AG10803 (cell line): ENCODE measurements around the gene UBE3C.
"Not testable (repeated sequence)": the region's sequence is repeated elsewhere in the genome, so short reads cannot be mapped to it uniquely, and the experiment has no call there.

Experiments
- DNase-seq: peaks from one replicate; pipeline ENCODE4 v3.0.0; 2010; ENCODE audit warnings: low read depth
- H3K4me3 ChIP-seq: 2 replicates; pipeline ENCODE4 v1.5.1; 2011; ENCODE audit warnings: mild to moderate bottlenecking, low read length, control low read depth
- TF ChIP-seq, protein P1 (sequence below): conservative IDR thresholded peaks from 2 replicates; pipeline ENCODE4 v1.5.1; 2011; ENCODE audit warnings: mild to moderate bottlenecking, low read length, control low read depth, inconsistent platforms

The UBE3C gene

DNA sequence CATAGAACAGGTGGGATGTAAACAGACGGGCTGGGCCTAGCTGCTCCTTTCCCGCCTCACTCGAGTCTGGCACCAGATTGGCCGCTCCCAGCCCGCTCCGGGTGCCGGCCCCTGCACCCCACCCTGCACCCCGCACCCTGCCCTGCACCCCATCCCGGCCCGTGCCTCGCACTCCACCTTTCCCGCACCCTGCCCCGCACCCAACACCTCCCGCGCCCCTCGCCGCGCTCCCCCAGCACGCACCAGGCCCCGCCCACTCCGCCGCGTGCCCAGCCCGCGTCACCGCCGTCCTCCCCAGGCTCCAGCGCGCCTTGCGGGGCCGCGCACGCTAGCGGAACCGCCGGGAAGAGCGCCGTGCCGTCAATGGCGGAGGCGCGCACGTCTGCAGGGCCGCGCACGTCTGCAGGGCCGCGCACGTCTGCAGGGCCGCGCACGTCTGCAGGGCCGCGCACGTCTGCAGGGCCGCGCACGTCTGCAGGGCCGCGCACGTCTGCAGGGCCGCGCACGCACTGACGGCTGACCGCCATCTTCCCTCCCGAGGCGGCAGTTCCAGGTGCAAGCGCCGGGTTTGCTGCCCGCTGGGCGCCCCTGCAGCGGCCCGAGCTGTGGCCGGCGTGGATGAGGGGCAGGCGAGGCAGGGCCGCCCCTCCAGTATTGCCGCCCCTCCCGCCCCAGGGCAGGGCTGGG, at the start of gene UBE3C:
Gene UBE3C, plus strand, starts transcription at position 503 of the 687 bp plus-strand sequence. CDS start 347 bp downstream, outside the sequence.
- TF ChIP-seq, protein P1, sequence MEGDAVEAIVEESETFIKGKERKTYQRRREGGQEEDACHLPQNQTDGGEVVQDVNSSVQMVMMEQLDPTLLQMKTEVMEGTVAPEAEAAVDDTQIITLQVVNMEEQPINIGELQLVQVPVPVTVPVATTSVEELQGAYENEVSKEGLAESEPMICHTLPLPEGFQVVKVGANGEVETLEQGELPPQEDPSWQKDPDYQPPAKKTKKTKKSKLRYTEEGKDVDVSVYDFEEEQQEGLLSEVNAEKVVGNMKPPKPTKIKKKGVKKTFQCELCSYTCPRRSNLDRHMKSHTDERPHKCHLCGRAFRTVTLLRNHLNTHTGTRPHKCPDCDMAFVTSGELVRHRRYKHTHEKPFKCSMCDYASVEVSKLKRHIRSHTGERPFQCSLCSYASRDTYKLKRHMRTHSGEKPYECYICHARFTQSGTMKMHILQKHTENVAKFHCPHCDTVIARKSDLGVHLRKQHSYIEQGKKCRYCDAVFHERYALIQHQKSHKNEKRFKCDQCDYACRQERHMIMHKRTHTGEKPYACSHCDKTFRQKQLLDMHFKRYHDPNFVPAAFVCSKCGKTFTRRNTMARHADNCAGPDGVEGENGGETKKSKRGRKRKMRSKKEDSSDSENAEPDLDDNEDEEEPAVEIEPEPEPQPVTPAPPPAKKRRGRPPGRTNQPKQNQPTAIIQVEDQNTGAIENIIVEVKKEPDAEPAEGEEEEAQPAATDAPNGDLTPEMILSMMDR = no peak
- DNase-seq = peak; percentile 94
- peak within 1 kb of the TSS; percentile 86 for H3K4me3 ChIP-seq

DNA sequence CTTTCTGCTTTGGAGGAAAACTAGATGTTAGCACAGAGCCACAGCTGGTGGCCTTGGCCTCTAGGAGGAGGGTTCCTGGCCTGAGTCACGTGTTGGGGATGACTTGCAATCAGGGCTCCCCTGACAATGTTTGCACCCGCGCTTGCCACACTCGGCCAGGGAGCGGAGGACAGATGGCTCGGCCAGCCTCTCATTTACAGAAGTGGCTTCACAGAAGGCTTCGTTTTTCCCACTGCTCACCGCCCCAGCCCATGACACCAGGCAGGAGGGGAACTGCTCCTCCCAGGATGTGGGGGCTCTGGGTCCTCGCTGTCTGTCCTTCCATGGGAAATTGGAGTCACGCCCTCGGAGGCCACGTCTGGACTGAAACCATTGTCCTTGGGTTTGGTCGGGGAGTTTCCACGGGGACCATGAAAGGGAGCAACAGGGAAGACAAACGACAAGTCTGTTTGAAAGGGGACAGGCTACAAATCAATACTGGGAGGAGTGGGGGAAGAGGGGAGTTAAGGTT, 49.6 kb upstream of the UBE3C start:
- no peak for DNase-seq
- H3K4me3 ChIP-seq = no peak overlapping the region
- TF ChIP-seq, protein P1 = no peak

DNA sequence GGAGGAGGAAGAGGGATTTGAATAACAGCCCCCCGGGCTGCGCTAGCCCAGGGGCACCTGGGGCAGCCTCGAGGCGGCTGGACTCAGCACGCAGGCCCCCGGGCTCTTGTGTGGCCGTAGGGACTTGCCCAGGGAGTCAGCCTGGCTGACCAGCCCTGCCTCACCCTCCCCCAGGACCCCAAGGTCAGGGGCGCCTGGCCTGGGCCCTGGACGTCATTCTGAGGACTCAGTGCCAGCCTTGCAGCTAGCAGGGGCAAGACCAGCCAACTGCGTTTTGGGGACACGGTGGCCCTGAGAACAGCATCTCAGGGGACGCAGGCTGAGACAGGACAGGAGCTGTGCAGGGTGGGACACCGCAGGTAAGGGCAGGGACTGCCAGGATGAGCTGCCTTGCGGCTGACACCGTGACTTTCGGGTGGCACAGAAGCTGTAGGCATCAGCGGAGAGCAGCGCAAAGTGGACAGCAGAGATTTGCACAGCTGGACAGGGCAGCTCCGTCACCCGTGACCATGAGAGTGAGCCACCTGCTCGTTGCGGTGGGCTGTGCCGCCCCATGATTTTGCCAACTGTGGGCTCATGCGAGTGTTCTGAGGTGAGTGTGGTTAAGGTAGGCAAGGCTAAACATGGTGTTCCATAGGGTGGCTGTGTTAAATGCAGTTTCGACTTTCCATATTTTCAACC, 48.1 kb upstream of the UBE3C start:
- no peak for DNase-seq
- no peak overlapping the region for H3K4me3 ChIP-seq
- TF ChIP-seq, protein P1 = no peak

DNA sequence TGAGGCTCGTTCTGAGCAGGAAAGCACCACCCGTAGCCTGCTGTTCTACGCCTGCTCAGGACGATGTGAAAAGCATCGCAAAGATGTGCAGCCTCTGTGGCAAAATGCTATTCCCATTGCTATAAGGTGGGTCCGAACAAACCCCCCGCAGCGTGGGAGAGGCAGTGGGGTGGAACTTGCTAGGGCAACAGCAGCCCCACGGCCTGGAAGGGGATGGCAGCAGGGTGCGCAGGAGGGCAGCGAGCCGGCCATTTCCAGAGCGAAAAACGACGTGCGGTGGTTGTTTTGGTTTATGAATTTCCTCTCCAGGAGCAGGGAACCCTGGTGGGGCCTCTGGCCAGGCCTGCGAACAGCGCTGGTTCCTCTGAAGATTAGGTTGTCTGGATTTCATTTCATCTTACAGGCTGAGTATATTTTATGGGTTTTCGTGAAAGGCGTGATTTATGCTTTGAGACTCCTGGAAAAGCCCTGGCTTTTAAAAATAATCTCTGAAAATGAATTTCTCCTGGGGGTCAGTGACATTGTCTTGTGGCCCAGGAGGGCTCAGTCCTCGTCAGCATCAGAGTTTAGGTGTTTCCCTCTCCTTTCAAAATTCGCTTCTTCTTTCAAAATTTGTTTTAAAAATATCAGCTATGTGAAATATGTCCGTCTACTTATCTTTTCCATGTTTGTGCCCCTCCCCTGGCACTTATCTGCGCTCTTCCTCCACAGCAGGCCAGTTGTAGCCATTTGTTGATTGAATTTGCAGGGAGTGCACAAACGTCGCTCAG, 42.3 kb upstream of the UBE3C start:
- DNase-seq = no peak
- TF ChIP-seq, protein P1 = no peak
- peak overlapping the region; percentile 34 for H3K4me3 ChIP-seq

DNA sequence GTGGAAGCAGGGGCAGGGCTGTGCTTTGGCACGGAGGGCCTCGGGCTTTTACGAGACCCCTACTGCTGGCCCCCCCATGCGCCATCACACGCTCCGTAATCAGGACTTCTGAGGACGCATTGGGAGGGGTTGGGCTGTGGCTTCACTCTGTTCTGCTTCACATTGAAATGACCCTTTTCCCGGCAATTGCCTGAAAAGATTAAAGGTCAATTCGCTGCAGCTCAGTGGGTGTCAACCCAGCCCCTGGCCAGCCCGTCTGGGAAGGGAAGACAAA, 41.7 kb upstream of the UBE3C start:
- DNase-seq = no peak
- no peak overlapping the region for H3K4me3 ChIP-seq
- TF ChIP-seq, protein P1 = no peak

DNA sequence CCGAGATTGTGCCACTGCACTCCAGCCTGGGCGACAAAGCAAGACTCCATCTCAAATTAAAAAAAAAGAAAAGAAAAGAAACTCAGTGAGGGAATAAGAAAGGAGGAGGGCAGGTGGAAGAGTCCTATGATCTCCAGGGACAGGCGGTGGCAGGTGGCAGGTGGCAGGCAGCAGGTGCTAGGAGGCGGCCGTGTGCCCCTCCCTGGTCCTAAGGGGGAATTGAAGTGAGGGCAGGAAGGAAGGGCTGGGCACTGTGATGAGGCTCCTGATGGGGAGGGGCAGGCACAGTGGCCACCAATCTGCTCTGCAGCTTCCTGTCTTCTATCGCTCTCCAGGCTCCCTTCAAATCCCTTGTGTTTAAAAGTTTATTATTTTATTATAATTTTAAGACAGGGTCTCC, 41.2 kb upstream of the UBE3C start:
- no peak for DNase-seq
- TF ChIP-seq, protein P1 = no peak
- no peak overlapping the region for H3K4me3 ChIP-seq

DNA sequence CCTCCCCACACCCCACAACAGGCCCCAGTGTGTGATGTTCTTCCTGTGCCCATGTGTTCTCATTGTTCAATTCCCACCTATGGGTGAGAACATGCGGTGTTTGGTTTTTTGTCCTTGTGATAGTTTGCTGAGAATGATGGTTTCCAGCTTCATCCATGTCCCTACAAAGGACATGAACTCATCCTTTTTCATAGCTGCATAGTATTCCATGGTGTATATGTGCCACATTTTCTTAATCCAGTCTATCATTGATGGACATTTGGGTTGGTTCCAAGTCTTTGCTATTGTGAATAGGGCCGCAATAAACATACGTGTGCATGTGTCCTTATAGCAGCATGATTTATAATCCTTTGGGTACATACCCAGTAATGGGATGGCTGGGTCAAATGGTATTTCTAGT, 38.7 kb upstream of the UBE3C start:
- DNase-seq, H3K4me3 ChIP-seq: not testable (repeated sequence)

DNA sequence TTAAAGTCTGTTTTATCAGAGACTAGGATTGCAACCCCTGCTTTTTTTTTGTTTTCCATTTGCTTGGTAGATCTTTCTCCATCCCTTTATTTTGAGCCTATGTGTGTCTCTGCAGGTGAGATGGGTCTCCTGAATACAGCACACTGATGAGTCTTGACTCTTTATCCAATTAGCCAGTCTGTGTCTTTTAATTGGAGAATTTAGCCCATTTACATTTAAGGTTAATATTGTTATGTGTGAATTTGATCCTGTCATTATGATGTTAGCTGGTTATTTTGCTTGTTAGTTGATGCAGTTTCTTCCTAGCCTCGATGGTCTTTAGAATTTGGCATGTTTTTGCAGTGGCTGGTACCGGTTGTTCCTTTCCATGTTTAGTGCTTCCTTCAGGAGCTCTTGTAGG, 35.1 kb upstream of the UBE3C start:
- DNase-seq, H3K4me3 ChIP-seq: not testable (repeated sequence)
